HEK293 (cell line): ENCODE data around the gene OR52I2.

Source experiments
- BCL11A ChIP-seq: fragments of 450-650 bp; formaldehyde crosslinking; IDR thresholded peaks from 2 replicates; pipeline ENCODE4 v1.5.1; 2016; ENCODE audit warnings: low read depth, missing biosample characterization, missing genetic modification characterization
- KLF17 ChIP-seq: fragments of 450-650 bp; formaldehyde crosslinking; IDR thresholded peaks from 2 replicates; pipeline ENCODE4 v1.5.1; 2016; ENCODE audit warnings: missing biosample characterization, missing genetic modification characterization
- RBAK ChIP-seq: fragments of 450-650 bp; formaldehyde crosslinking; IDR thresholded peaks from 2 replicates; pipeline ENCODE4 v1.5.1; 2016; ENCODE audit warnings: missing biosample characterization, missing genetic modification characterization
- SCRT1 ChIP-seq: fragments of 450-650 bp; formaldehyde crosslinking; IDR thresholded peaks from 2 replicates; pipeline ENCODE4 v1.5.1; 2016; ENCODE audit warnings: missing biosample characterization, missing genetic modification characterization, borderline replicate concordance
- YY1 ChIP-seq: fragments of 450-650 bp; formaldehyde crosslinking; IDR thresholded peaks from 2 replicates; pipeline ENCODE4 v1.5.1; 2018; ENCODE audit warnings: missing biosample characterization, missing genetic modification characterization
- ZNF274 ChIP-seq, 2 experiments: fragments of 200-500 bp in 1 of 2; fragments of 450-650 bp in 1 of 2; sonication (Bioruptor generic) in 1 of 2; formaldehyde crosslinking in 1 of 2; IDR thresholded peaks; 2 replicates each; pipeline versions ENCODE4 v1.5.1 to v1.6.1; 2014 to 2016; ENCODE audit warnings: borderline replicate concordance in 1 of 2, inconsistent platforms in 1 of 2, low read length in 1 of 2, missing biosample characterization in 1 of 2, missing genetic modification characterization in 1 of 2
- ZNF280D ChIP-seq: fragments of 450-650 bp; formaldehyde crosslinking; IDR thresholded peaks from 2 replicates; pipeline ENCODE4 v1.5.1; 2016; ENCODE audit warnings: missing biosample characterization, missing genetic modification characterization
- ZNF311 ChIP-seq: fragments of 450-650 bp; formaldehyde crosslinking; IDR thresholded peaks from 2 replicates; pipeline ENCODE4 v1.5.1; 2017; ENCODE audit warnings: missing biosample characterization, missing genetic modification characterization, borderline replicate concordance
- ZNF571 ChIP-seq: fragments of 450-650 bp; formaldehyde crosslinking; IDR thresholded peaks from 2 replicates; pipeline ENCODE4 v1.5.0; 2017; ENCODE audit warnings: missing biosample characterization, missing genetic modification characterization
- ZNF621 ChIP-seq: fragments of 450-650 bp; formaldehyde crosslinking; IDR thresholded peaks from 2 replicates; pipeline ENCODE4 v1.5.1; 2017; ENCODE audit warnings: missing biosample characterization, missing genetic modification characterization
- ZSCAN5A ChIP-seq: fragments of 450-650 bp; formaldehyde crosslinking; IDR thresholded peaks from 2 replicates; pipeline ENCODE4 v1.5.1; 2016; ENCODE audit warnings: missing biosample characterization, missing genetic modification characterization
- TF ChIP-seq, protein P1 (sequence below): fragments of 450-650 bp; formaldehyde crosslinking; IDR thresholded peaks from 2 replicates; pipeline ENCODE4 v1.5.1; 2016; ENCODE audit warnings: missing biosample characterization, missing genetic modification characterization
- TF ChIP-seq, protein P2 (sequence below): fragments of 450-650 bp; formaldehyde crosslinking; IDR thresholded peaks from 2 replicates; pipeline ENCODE4 v1.5.1; 2016; ENCODE audit warnings: missing biosample characterization, missing genetic modification characterization

- TF ChIP-seq RBAK (tag by site-specific recombination) = no peak
- TF ChIP-seq, protein P1, sequence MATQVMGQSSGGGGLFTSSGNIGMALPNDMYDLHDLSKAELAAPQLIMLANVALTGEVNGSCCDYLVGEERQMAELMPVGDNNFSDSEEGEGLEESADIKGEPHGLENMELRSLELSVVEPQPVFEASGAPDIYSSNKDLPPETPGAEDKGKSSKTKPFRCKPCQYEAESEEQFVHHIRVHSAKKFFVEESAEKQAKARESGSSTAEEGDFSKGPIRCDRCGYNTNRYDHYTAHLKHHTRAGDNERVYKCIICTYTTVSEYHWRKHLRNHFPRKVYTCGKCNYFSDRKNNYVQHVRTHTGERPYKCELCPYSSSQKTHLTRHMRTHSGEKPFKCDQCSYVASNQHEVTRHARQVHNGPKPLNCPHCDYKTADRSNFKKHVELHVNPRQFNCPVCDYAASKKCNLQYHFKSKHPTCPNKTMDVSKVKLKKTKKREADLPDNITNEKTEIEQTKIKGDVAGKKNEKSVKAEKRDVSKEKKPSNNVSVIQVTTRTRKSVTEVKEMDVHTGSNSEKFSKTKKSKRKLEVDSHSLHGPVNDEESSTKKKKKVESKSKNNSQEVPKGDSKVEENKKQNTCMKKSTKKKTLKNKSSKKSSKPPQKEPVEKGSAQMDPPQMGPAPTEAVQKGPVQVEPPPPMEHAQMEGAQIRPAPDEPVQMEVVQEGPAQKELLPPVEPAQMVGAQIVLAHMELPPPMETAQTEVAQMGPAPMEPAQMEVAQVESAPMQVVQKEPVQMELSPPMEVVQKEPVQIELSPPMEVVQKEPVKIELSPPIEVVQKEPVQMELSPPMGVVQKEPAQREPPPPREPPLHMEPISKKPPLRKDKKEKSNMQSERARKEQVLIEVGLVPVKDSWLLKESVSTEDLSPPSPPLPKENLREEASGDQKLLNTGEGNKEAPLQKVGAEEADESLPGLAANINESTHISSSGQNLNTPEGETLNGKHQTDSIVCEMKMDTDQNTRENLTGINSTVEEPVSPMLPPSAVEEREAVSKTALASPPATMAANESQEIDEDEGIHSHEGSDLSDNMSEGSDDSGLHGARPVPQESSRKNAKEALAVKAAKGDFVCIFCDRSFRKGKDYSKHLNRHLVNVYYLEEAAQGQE (tag by site-specific recombination) = no peak
- TF ChIP-seq, protein P2, sequence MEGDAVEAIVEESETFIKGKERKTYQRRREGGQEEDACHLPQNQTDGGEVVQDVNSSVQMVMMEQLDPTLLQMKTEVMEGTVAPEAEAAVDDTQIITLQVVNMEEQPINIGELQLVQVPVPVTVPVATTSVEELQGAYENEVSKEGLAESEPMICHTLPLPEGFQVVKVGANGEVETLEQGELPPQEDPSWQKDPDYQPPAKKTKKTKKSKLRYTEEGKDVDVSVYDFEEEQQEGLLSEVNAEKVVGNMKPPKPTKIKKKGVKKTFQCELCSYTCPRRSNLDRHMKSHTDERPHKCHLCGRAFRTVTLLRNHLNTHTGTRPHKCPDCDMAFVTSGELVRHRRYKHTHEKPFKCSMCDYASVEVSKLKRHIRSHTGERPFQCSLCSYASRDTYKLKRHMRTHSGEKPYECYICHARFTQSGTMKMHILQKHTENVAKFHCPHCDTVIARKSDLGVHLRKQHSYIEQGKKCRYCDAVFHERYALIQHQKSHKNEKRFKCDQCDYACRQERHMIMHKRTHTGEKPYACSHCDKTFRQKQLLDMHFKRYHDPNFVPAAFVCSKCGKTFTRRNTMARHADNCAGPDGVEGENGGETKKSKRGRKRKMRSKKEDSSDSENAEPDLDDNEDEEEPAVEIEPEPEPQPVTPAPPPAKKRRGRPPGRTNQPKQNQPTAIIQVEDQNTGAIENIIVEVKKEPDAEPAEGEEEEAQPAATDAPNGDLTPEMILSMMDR = no peak
- TF ChIP-seq KLF17 (tag by site-specific recombination) = no peak
- no peak for TF ChIP-seq ZSCAN5A (tag by site-specific recombination)
- no peak for TF ChIP-seq ZNF311 (tag by site-specific recombination)
- TF ChIP-seq YY1 (tag by site-specific recombination) = no peak
- TF ChIP-seq ZNF571 = no peak
- TF ChIP-seq ZNF274 (IDR thresholded peaks at IDR 0.05; ENCODE audit: low read length) = no peak
- no peak for TF ChIP-seq ZNF274 (tag by site-specific recombination; IDR thresholded peaks at IDR 0.05; ENCODE audit: borderline replicate concordance)
- TF ChIP-seq ZNF280D (tag by site-specific recombination) = no peak
- TF ChIP-seq SCRT1 (tag by site-specific recombination) = no peak
- no peak for TF ChIP-seq ZNF621 (tag by site-specific recombination)
- TF ChIP-seq BCL11A (tag by site-specific recombination) = no peak
Observed at GRCh38 chr11:4578624-4579023, 2.9 kb upstream of the OR52I2 start.
